MM.1S (cell line): ENCODE results near the gene FBXL17.

Experiments
- DNase-seq: peaks from one replicate; pipeline ENCODE4 v3.0.0-alpha.2; 2015
- H2AFZ ChIP-seq: fragments of 300-600 bp; sonication (generic); 2 replicates; pipeline ENCODE4 v1.6.0; 2016; ENCODE audit warnings: antibody characterized with exemption, low read length
- H3F3A ChIP-seq: fragments of 300-600 bp; sonication (generic); 2 replicates; pipeline ENCODE4 v1.6.1; 2016; ENCODE audit warnings: mild to moderate bottlenecking, antibody characterized with exemption, low read length, moderate library complexity, mixed read lengths; ENCODE audit not compliant: insufficient read depth
- H3K27ac ChIP-seq: fragments of 300-600 bp; sonication (generic); 2 replicates; pipeline ENCODE4 v1.5.1; 2016; ENCODE audit warnings: mild to moderate bottlenecking, low read length
- H3K27me3 ChIP-seq: fragments of 300-600 bp; sonication (generic); replicated peaks from 2 replicates; pipeline ENCODE4 v1.6.0; 2016; ENCODE audit warnings: low read length; ENCODE audit not compliant: insufficient read depth
- H3K36me3 ChIP-seq: fragments of 300-600 bp; sonication (generic); replicated peaks from 2 replicates; pipeline ENCODE4 v1.6.1; 2016; ENCODE audit warnings: mild to moderate bottlenecking, low read length, mixed read lengths; ENCODE audit not compliant: insufficient read depth
- H3K4me1 ChIP-seq: fragments of 300-600 bp; sonication (generic); 2 replicates; pipeline ENCODE4 v1.6.1; 2016; ENCODE audit warnings: low read length, mixed read lengths
- H3K4me2 ChIP-seq: fragments of 300-600 bp; sonication (generic); 2 replicates; pipeline ENCODE4 v1.6.0; 2016; ENCODE audit warnings: low read depth, low read length
- H3K4me3 ChIP-seq: fragments of 300-600 bp; sonication (generic); 2 replicates; pipeline ENCODE4 v1.5.1; 2016; ENCODE audit warnings: low read length, mixed read lengths
- H3K79me2 ChIP-seq: fragments of 300-600 bp; sonication (generic); 2 replicates; pipeline ENCODE4 v1.6.1; 2016; ENCODE audit warnings: mixed run types, low read length, mixed read lengths
- H3K9ac ChIP-seq: fragments of 300-600 bp; sonication (generic); 2 replicates; pipeline ENCODE4 v1.6.1; 2016; ENCODE audit warnings: low read length, mixed read lengths
- H3K9me2 ChIP-seq: fragments of 300-600 bp; sonication (generic); replicated peaks from 2 replicates; pipeline ENCODE4 v1.6.1; 2016; ENCODE audit warnings: mild to moderate bottlenecking, low read length, mixed read lengths; ENCODE audit not compliant: insufficient read depth
- H3K9me3 ChIP-seq: fragments of 300-600 bp; sonication (generic); replicated peaks from 2 replicates; pipeline ENCODE4 v1.6.1; 2016; ENCODE audit warnings: mild to moderate bottlenecking, low read length, mixed read lengths; ENCODE audit not compliant: insufficient read depth
- H4K20me1 ChIP-seq: fragments of 300-600 bp; sonication (generic); 2 replicates; pipeline ENCODE4 v1.6.1; 2016; ENCODE audit warnings: mild to moderate bottlenecking, low read length, moderate library complexity, mixed read lengths; ENCODE audit not compliant: insufficient read depth
- EZH2 ChIP-seq: fragments of 300-600 bp; sonication (generic); optimal IDR thresholded peaks from 2 replicates; pipeline ENCODE3; 2017; ENCODE audit warnings: low read depth, mild to moderate bottlenecking, antibody characterized with exemption, low read length, mixed read lengths
- EZH2phosphoT487 ChIP-seq: fragments of 300-600 bp; sonication (generic); IDR thresholded peaks from 2 replicates; pipeline ENCODE4 v1.6.1; 2018; ENCODE audit warnings: antibody characterized with exemption, low read length
- TF ChIP-seq, protein P1 (sequence below): fragments of 300-600 bp; sonication (generic); IDR thresholded peaks from 2 replicates; pipeline ENCODE4 v1.5.1; 2016; ENCODE audit warnings: antibody characterized with exemption, low read length, mixed read lengths

The FBXL17 gene

DNA sequence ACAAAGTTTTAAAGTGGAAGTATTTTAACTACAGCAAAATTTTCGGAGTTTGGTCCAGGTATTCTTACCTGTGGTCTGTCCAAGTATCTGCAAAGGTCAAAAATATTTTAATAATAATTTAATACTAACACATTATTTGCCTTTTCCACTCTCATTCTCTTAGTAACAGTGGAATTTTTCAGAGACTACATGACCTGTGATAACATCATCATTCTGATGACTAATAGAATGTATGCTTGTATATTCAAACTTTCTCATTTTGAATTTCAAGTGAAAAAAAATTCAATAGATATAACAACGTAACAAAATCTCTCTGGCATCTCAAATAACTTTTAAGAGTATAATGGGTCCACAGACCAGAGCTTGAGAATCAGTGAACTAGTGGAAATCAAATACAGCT lies 78.3 kb downstream of the FBXL17 start:
- no peak overlapping the region for H3K4me2 ChIP-seq
- H3K9me2 ChIP-seq, result no peaks in the 10 kb centered on the region
- no peaks in the 10 kb centered on the region for H3F3A ChIP-seq
- no peaks in the 10 kb centered on the region for H3K36me3 ChIP-seq
- DNase-seq, result no peak
- no peak overlapping the region for H3K4me3 ChIP-seq
- H3K9ac ChIP-seq, result no peak overlapping the region
- no peaks in the 10 kb centered on the region for H3K9me3 ChIP-seq
- TF ChIP-seq, protein P1, sequence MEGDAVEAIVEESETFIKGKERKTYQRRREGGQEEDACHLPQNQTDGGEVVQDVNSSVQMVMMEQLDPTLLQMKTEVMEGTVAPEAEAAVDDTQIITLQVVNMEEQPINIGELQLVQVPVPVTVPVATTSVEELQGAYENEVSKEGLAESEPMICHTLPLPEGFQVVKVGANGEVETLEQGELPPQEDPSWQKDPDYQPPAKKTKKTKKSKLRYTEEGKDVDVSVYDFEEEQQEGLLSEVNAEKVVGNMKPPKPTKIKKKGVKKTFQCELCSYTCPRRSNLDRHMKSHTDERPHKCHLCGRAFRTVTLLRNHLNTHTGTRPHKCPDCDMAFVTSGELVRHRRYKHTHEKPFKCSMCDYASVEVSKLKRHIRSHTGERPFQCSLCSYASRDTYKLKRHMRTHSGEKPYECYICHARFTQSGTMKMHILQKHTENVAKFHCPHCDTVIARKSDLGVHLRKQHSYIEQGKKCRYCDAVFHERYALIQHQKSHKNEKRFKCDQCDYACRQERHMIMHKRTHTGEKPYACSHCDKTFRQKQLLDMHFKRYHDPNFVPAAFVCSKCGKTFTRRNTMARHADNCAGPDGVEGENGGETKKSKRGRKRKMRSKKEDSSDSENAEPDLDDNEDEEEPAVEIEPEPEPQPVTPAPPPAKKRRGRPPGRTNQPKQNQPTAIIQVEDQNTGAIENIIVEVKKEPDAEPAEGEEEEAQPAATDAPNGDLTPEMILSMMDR, result no peak
- TF ChIP-seq EZH2, result no peak
- no peak for TF ChIP-seq EZH2phosphoT487
- H3K4me1 ChIP-seq, result no peaks in the 10 kb centered on the region; the same call in 1 of the 2 replicates
- H2AFZ ChIP-seq, result no peak overlapping the region
- no peaks in the 10 kb centered on the region for H4K20me1 ChIP-seq
- H3K27me3 ChIP-seq, result no peaks in the 10 kb centered on the region
- H3K79me2 ChIP-seq, result no peaks in the 10 kb centered on the region
- H3K27ac ChIP-seq, result no peak overlapping the region

DNA sequence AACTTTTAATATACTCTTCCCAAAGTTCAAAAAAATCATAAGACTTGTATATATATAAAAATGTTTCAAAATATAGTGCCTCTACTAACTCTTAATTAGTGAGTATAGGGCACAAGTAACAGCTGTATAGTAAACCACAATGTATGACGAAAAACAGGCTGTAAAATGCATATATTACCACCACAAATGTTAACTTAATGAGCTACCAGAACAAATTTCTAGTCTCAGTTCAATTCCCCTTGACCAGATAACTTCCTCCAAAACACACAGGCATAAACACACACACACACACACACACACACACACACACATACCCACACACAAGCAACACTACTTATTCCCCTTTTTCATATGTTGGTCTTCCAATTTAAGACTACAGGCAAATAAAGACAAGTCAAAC lies 78.8 kb downstream of the FBXL17 start:
- H3K9me3 ChIP-seq, result no peaks in the 10 kb centered on the region
- no peak overlapping the region for H3K9ac ChIP-seq
- H2AFZ ChIP-seq, result no peak overlapping the region
- no peaks in the 10 kb centered on the region for H3K36me3 ChIP-seq
- no peak overlapping the region for H3K4me3 ChIP-seq
- DNase-seq, result no peak
- H3K4me2 ChIP-seq, result no peak overlapping the region
- H3F3A ChIP-seq, result no peaks in the 10 kb centered on the region
- H3K27ac ChIP-seq, result no peak overlapping the region
- H3K4me1 ChIP-seq, result no peaks in the 10 kb centered on the region; the same call in 1 of the 2 replicates
- no peaks in the 10 kb centered on the region for H3K79me2 ChIP-seq
- no peaks in the 10 kb centered on the region for H4K20me1 ChIP-seq
- H3K9me2 ChIP-seq, result no peaks in the 10 kb centered on the region
- no peaks in the 10 kb centered on the region for H3K27me3 ChIP-seq
- TF ChIP-seq, protein P1, result no peak
- TF ChIP-seq EZH2phosphoT487, result no peak
- TF ChIP-seq EZH2, result no peak

DNA sequence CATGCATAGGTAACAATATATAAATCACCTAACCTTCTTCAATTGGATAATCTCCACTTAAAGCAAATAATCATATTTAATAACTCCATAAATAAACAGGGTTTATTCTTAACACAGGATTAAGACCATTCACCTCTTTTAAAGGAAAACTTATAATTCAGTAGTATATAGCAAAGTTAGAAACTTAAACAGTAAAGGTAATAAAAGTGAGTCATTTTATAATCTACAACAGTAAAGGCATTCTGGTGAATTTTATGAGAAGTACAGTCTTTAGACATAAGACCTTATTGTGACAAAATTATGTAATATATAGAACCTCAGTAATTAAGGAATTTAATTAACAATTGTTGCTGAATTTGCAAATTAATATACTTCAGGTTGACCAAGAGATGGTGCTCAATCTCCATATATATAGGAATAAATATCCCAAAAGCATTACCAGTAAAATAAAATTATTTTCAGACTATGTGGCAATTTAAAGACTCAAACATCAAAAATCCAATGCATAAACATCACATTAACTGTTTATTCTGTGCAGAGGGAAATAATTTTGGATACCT lies 84.8 kb downstream of the FBXL17 start:
- H3K9me2 ChIP-seq, result no peaks in the 10 kb centered on the region

GRCh38 chr5:108295578-108296368 lies 86.1 kb downstream of the FBXL17 start:
- H3K9me2 ChIP-seq, result no peaks in the 10 kb centered on the region
- no peak overlapping the region for H3K27ac ChIP-seq
- no peaks in the 10 kb centered on the region for H3K27me3 ChIP-seq
- DNase-seq, result no peak
- H3F3A ChIP-seq, result no peaks in the 10 kb centered on the region
- H3K79me2 ChIP-seq, result no peaks in the 10 kb centered on the region
- H3K36me3 ChIP-seq, result no peaks in the 10 kb centered on the region
- no peaks in the 10 kb centered on the region; the same call in 1 of the 2 replicates for H3K4me1 ChIP-seq
- H3K9me3 ChIP-seq, result no peaks in the 10 kb centered on the region
- no peak overlapping the region for H3K4me2 ChIP-seq
- H3K9ac ChIP-seq, result no peak overlapping the region
- TF ChIP-seq EZH2 (no peak), EZH2phosphoT487 (no peak)
- TF ChIP-seq, protein P1, result no peak
- H2AFZ ChIP-seq, result no peak overlapping the region
- no peak overlapping the region for H3K4me3 ChIP-seq
- no peaks in the 10 kb centered on the region for H4K20me1 ChIP-seq

More for the DNA sequence above, 84.8 kb downstream of the FBXL17 start:
- Histone ChIP-seq H3K36me3 (no peaks in the 10 kb centered on the region), H3K27ac (no peak overlapping the region), H3K4me3 (no peak overlapping the region), H3K27me3 (no peaks in the 10 kb centered on the region), H3K9ac (no peak overlapping the region), H3K4me1 (no peaks in the 10 kb centered on the region; the same call in 1 of the 2 replicates), H3K4me2 (no peak overlapping the region), H3K9me3 (no peaks in the 10 kb centered on the region), H3K79me2 (no peaks in the 10 kb centered on the region), H2AFZ (no peak overlapping the region), H3F3A (no peaks in the 10 kb centered on the region), H4K20me1 (no peaks in the 10 kb centered on the region)
- DNase-seq, result no peak
- no peak for TF ChIP-seq EZH2phosphoT487
- TF ChIP-seq EZH2, result no peak
